K562 (cell line): ENCODE data around the gene UBLCP1. TPM values are rescaled to one million over a fixed set of nuclear protein-coding genes. Genes with fewer than 3 reads are reported as not detected.

Source experiments
- ATAC-seq: fragments of 200-7000 bp; cut with Tn5 transposase; 3 replicates; pipeline ENCODE4 v1.9.1; 2020; ENCODE audit warnings: moderate library complexity
- BruUV-seq: library from RNA; stranded (reverse); fragments of 400-500 nt; replicated peaks from 2 replicates; lab custom pipeline; 2021; lab: Mats Ljungman, UMichigan
- CTCF ChIA-PET: fragments of 300-600 bp; formaldehyde crosslinking; extraction: SDS; loops from one replicate; lab custom pipeline; 2021; ENCODE audit warnings: low intra/inter-chr PET ratio; lab: Yijun Ruan, JAX
- POLR2A ChIA-PET: fragments of 300-600, 350-650 bp; sonication (Branson Sonifier 250); formaldehyde crosslinking; extraction: SDS; loops from one replicate; lab custom pipeline; 2021; ENCODE audit warnings: antibody characterized with exemption, inconsistent platforms; lab: Yijun Ruan, JAX
- DNase-seq, 4 experiments: peaks; one replicate each; pipeline versions ENCODE4 v3.0.0 to v3.0.0-alpha.2; 2011 to 2018; ENCODE audit warnings: low spot score in 3 of 4, mixed read lengths in 3 of 4; ENCODE audit errors: extremely low read depth in 1 of 4
- FAIRE-seq: peaks from 2 replicates; lab custom pipeline; 2011; peaks lifted over from hg19 to GRCh38; lab: Jason Lieb, UNC
- H2AFZ ChIP-seq: 2 replicates; pipeline ENCODE4 v1.6.0; 2011; ENCODE audit warnings: low read depth, low read length, control low read depth, inconsistent platforms
- H3K27ac ChIP-seq: fragments of 200-600 bp; 3 replicates; pipeline ENCODE4 v1.8.0; 2011; ENCODE audit warnings: low read depth, mild to moderate bottlenecking, control low read depth, inconsistent platforms, low read length, moderate library complexity, mixed read lengths; ENCODE audit errors: extremely low read depth
- H3K27me3 ChIP-seq, 2 experiments: fragments of 300-600 bp in 1 of 2; 2 replicates in 1 of 2; 3 replicates in 1 of 2; pipeline versions ENCODE4 v1.6.0 to v1.8.0; 2011; ENCODE audit warnings: inconsistent platforms in 2 of 2, low read length in 2 of 2, mild to moderate bottlenecking in 1 of 2, mixed read lengths in 1 of 2, moderate library complexity in 1 of 2; ENCODE audit not compliant: control insufficient read depth in 2 of 2, insufficient read depth in 2 of 2
- H3K36me3 ChIP-seq: fragments of 300-600 bp; 3 replicates; pipeline ENCODE4 v1.8.0; 2011; ENCODE audit warnings: mild to moderate bottlenecking, low read length, inconsistent platforms; ENCODE audit not compliant: control insufficient read depth, insufficient read depth
- H3K4me1 ChIP-seq, 2 experiments: fragments of 200-600 bp in 1 of 2; replicated peaks in 1 of 2; 2 replicates in 1 of 2; 3 replicates in 1 of 2; pipeline versions ENCODE4 v1.5.1 to v1.8.0; 2011; ENCODE audit warnings: inconsistent platforms in 2 of 2, low read length in 2 of 2, mild to moderate bottlenecking in 1 of 2, mixed read lengths in 1 of 2, moderate library complexity in 1 of 2; ENCODE audit not compliant: control insufficient read depth in 2 of 2, insufficient read depth in 2 of 2
- H3K4me2 ChIP-seq: 2 replicates; pipeline ENCODE4 v1.6.1; 2011; ENCODE audit warnings: low read length, control low read depth, inconsistent platforms, mixed read lengths; ENCODE audit not compliant: insufficient read depth
- H3K4me3 ChIP-seq: fragments of 200-600 bp; sonication (generic), shearing (Covaris generic); 2 replicates; pipeline ENCODE4 v1.5.1; 2016; ENCODE audit warnings: control low read depth, inconsistent platforms
- H3K79me2 ChIP-seq: fragments of 200-600 bp; 3 replicates; pipeline ENCODE4 v1.8.0; 2011; ENCODE audit warnings: low read length, inconsistent platforms; ENCODE audit not compliant: control insufficient read depth, insufficient read depth
- H3K9ac ChIP-seq, 2 experiments: 2 replicates each; pipeline versions ENCODE4 v1.6.0 to v1.6.1; 2011; ENCODE audit warnings: low read depth in 2 of 2, low read length in 2 of 2, control low read depth in 1 of 2, inconsistent platforms in 1 of 2, mild to moderate bottlenecking in 1 of 2, mixed read lengths in 1 of 2; ENCODE audit not compliant: insufficient read depth in 1 of 2
- H3K9me1 ChIP-seq: one replicate; pipeline ENCODE4 v1.6.0; 2011; ENCODE audit warnings: inconsistent platforms, mild to moderate bottlenecking, low read length, moderate library complexity; ENCODE audit not compliant: control insufficient read depth, insufficient read depth
- H3K9me3 ChIP-seq: replicated peaks from 2 replicates; pipeline ENCODE4 v1.5.1; 2011; ENCODE audit warnings: low read depth, low read length, inconsistent platforms; ENCODE audit not compliant: control insufficient read depth, insufficient read depth
- H4K20me1 ChIP-seq: replicated peaks from 2 replicates; pipeline ENCODE4 v1.6.1; 2011; ENCODE audit warnings: low read length, inconsistent platforms, mixed read lengths; ENCODE audit not compliant: control insufficient read depth, insufficient read depth
- ATF3 ChIP-seq, 2 experiments: fragments of 450-650 bp in 1 of 2; sonication (generic) in 1 of 2; formaldehyde crosslinking in 1 of 2; IDR thresholded peaks in 1 of 2; conservative IDR thresholded peaks in 1 of 2; 2 replicates each; pipeline versions ENCODE4 v1.6.1 to v1.8.1; 2016 to 2023; ENCODE audit warnings: mild to moderate bottlenecking in 2 of 2, moderate library complexity in 2 of 2, inconsistent platforms in 1 of 2, missing genetic modification reagents in 1 of 2
- COPS2 ChIP-seq: fragments of 450-650 bp; conservative IDR thresholded peaks from 2 replicates; pipeline ENCODE4 v1.6.1; 2016; ENCODE audit warnings: mild to moderate bottlenecking, moderate library complexity
- ELK1 ChIP-seq: sonication (generic); formaldehyde crosslinking; IDR thresholded peaks from 2 replicates; pipeline ENCODE4 v1.8.1; 2022; ENCODE audit warnings: missing genetic modification reagents
- FOXJ3 ChIP-seq: sonication (generic); formaldehyde crosslinking; IDR thresholded peaks from 2 replicates; pipeline ENCODE4 v1.4.0; 2020; ENCODE audit warnings: mild to moderate bottlenecking, missing genetic modification reagents
- GABPA ChIP-seq: fragments of 200-800 bp; sonication (Bioruptor generic); conservative IDR thresholded peaks from 2 replicates; pipeline ENCODE4 v1.6.1; 2016; ENCODE audit warnings: low read depth, missing genetic modification characterization, missing compliant biosample characterization
- KDM1A ChIP-seq, 2 experiments: fragments of 450-650 bp; IDR thresholded peaks; 2 replicates each; pipeline ENCODE4 v1.6.1; 2016; ENCODE audit warnings: mild to moderate bottlenecking in 2 of 2
- MCM7 ChIP-seq, 2 experiments: fragments of 450-650 bp; IDR thresholded peaks; 2 replicates each; pipeline ENCODE4 v1.6.1; 2016 to 2018
- MYNN ChIP-seq, 2 experiments: sonication (generic); formaldehyde crosslinking in 1 of 2; IDR thresholded peaks; 2 replicates each; pipeline versions ENCODE4 v1.5.0 to v1.6.1; 2016 to 2020; ENCODE audit warnings: antibody characterized with exemption in 1 of 2, missing genetic modification reagents in 1 of 2
- NR1H2 ChIP-seq: sonication (generic); formaldehyde crosslinking; IDR thresholded peaks from 2 replicates; pipeline ENCODE4 v1.4.0; 2020; ENCODE audit warnings: mild to moderate bottlenecking, missing genetic modification reagents
- RBBP5 ChIP-seq: fragments of 200-600 bp; sonication (generic); IDR thresholded peaks from 2 replicates; pipeline ENCODE4 v1.6.1; 2012; ENCODE audit warnings: borderline replicate concordance, mild to moderate bottlenecking, low read length, control low read depth, inconsistent platforms; ENCODE audit not compliant: insufficient read depth, poor library complexity, severe bottlenecking
- SMAD4 ChIP-seq: fragments of 250-450 bp; sonication (Bioruptor Pico); conservative IDR thresholded peaks from 2 replicates; pipeline ENCODE4 v1.8.0; 2021; ENCODE audit warnings: inconsistent platforms, mild to moderate bottlenecking, moderate library complexity
- TCF3 ChIP-seq: sonication (generic); formaldehyde crosslinking; IDR thresholded peaks from 2 replicates; pipeline ENCODE4 v1.4.0; 2020; ENCODE audit warnings: mild to moderate bottlenecking, missing genetic modification reagents
- USF2 ChIP-seq: sonication (generic); formaldehyde crosslinking; IDR thresholded peaks from 2 replicates; pipeline ENCODE4 v1.5.0; 2020; ENCODE audit warnings: missing genetic modification reagents
- ZFPM2 ChIP-seq: fragments of 250-450 bp; sonication (Bioruptor Pico); IDR thresholded peaks from 2 replicates; pipeline ENCODE4 v1.5.1; 2022; ENCODE audit warnings: mild to moderate bottlenecking
- ZNF232 ChIP-seq: sonication (generic); formaldehyde crosslinking; IDR thresholded peaks from 2 replicates; pipeline ENCODE4 v1.8.0; 2022; ENCODE audit warnings: mild to moderate bottlenecking, missing genetic modification reagents
- ZNF644 ChIP-seq: fragments of 200-800 bp; sonication (Bioruptor generic); IDR thresholded peaks from 2 replicates; pipeline ENCODE4 v1.6.1; 2016; ENCODE audit warnings: low read depth, missing genetic modification characterization, missing compliant biosample characterization
- WGBS: fragments of 100-300 bp; shearing (Covaris generic); methylation state at CpG from one replicate; pipeline ENCODE4 v1.1.6; 2016; ENCODE audit warnings: low coverage, mixed read lengths; ENCODE audit not compliant: insufficient coverage; ENCODE audit errors: missing lambda C conversion rate; 5-methylcytosine and 5-hydroxymethylcytosine counted together
- in situ Hi-C: fragments of 300-500 bp; cut with MboI; formaldehyde crosslinking; loops from 4 replicates; pipeline ENCODE4 v1.15.0; 2018; ENCODE audit warnings: inconsistent platforms, mixed read lengths
- intact Hi-C: fragments of 100-400 bp; cut with micrococcal nuclease; formaldehyde crosslinking; loops from 2 replicates; pipeline ENCODE4 v1.14.2; 2022
- polyA plus RNA-seq, 8 experiments: library from polyadenylated mRNA; depleted of rRNA in 4 of 8; stranded (reverse) in 5 of 8; unstranded in 3 of 8; fragments of >200 nt; fragmentation: Nextera tagmentation in 2 of 8; fragmentation: Illumina TruSeq in 1 of 8; extraction: Ambion mirVana in 2 of 8; extraction: Trizol in 1 of 8; gene quantifications; 2 replicates each; pipeline versions ENCODE4 v1.2.1 to v1.2.3, GENCODE V29; 2011 to 2014; ENCODE audit warnings: inconsistent platforms in 1 of 8, missing spikeins in 1 of 8
- total RNA-seq, 7 experiments: library from RNA; depleted of rRNA in 6 of 7; stranded (reverse); fragments of >200 nt in 6 of 7; fragmentation: Illumina TruSeq in 2 of 7; extraction: Trizol in 2 of 7; gene quantifications; 2 replicates each; pipeline versions ENCODE4 v1.2.1 to v1.2.3, GENCODE V29; 2011 to 2021; ENCODE audit warnings: low replicate concordance in 1 of 7

The UBLCP1 gene
- total and polyA plus RNA-seq, 9 of the 15 experiments (the other 6 are each of a cell fraction or from before 2014, with no cell fraction given), result 18.8 to 39.8 (median 30.2) TPM

- TF ChIP-seq ZFPM2, result 0 out of 2 replicates have a peak, but pooled peaks have one; percentile 13
- no peak for TF ChIP-seq MYNN (IDR thresholded peaks at IDR 0.05)
- no peak for TF ChIP-seq MYNN (CRISPR knock-in tag; IDR thresholded peaks at IDR 0.05)
Observed at GRCh38 chr5:159262859-159263568, at the start of gene UBLCP1 (continued).

- ATAC-seq (peak; percentile 29; the same call in 1 of the 3 replicates), FAIRE-seq (no peak), DNase-seq (no peak)
- H2AFZ ChIP-seq, result no peak overlapping the region
- no peaks in the 10 kb centered on the region for H3K27me3 ChIP-seq
- ChIA-PET POLR2A (interaction anchor here (0.6 to 1.6 kb wide), 4 partner anchors 9 to 486 kb away, joined by 3 to 6 read pairs (median 4); no protein-coding TSS in a partner anchor), CTCF (no interaction called here)
- no peaks in the 10 kb centered on the region for H3K9me1 ChIP-seq
- no peak overlapping the region for H3K9ac ChIP-seq
- H3K36me3 ChIP-seq, result no peaks in the 10 kb centered on the region
- no peak overlapping the region for H3K27ac ChIP-seq
- BruUV-seq, result no TSS peak
- no peaks in the 10 kb centered on the region for H4K20me1 ChIP-seq
- in situ Hi-C loops (no loop called here), intact Hi-C loops (no loop called here)
- H3K9me3 ChIP-seq, result no peaks in the 10 kb centered on the region
- 19% methylated on average over 2 of the region's 2 CpGs for WGBS
- peaks cover 13% of the 10 kb centered on the region for H3K79me2 ChIP-seq
- H3K4me1 ChIP-seq, result peaks cover 2 to 39% of the 10 kb centered on the region in 2 experiments
- H3K4me3 ChIP-seq, result no peak overlapping the region
- no peak overlapping the region for H3K4me2 ChIP-seq
- TF ChIP-seq ZNF644 (tag), result no peak
- TF ChIP-seq ZNF232, result no peak
- peak; percentile 50 for TF ChIP-seq TCF3 (CRISPR knock-in tag)
- no peak for TF ChIP-seq RBBP5
- TF ChIP-seq SMAD4, result no peak
- TF ChIP-seq NR1H2 (CRISPR knock-in tag), result no peak
- peak; percentile 33 to 34; a peak in 1 of 4 replicates for TF ChIP-seq KDM1A (IDR thresholded peaks at IDR 0.05)
- no peak for TF ChIP-seq ATF3 (IDR thresholded peaks at IDR 0.05)
- TF ChIP-seq ATF3 (CRISPR knock-in tag; conservative IDR thresholded peaks at IDR 0.05), result no peak
- TF ChIP-seq ELK1 (CRISPR knock-in tag), result no peak
- no peak for TF ChIP-seq COPS2
- TF ChIP-seq GABPA (tag), result no peak
- no peak for TF ChIP-seq MCM7 (IDR thresholded peaks at IDR 0.05)
- TF ChIP-seq USF2 (CRISPR knock-in tag), result no peak
- no peak for TF ChIP-seq FOXJ3 (CRISPR knock-in tag)
Observed at GRCh38 chr5:159214486-159215271, 48.4 kb upstream of the UBLCP1 start.
